ENCODE data around the gene SUN3. TPM values are rescaled to one million over a fixed set of nuclear protein-coding genes. Genes with fewer than 3 reads are reported as not detected.

Gene SUN3
- total and polyA plus RNA-seq, 2 of the 8 experiments (the other 6 are each of a cell fraction or from before 2014, with no cell fraction given) = not detected

DNA sequence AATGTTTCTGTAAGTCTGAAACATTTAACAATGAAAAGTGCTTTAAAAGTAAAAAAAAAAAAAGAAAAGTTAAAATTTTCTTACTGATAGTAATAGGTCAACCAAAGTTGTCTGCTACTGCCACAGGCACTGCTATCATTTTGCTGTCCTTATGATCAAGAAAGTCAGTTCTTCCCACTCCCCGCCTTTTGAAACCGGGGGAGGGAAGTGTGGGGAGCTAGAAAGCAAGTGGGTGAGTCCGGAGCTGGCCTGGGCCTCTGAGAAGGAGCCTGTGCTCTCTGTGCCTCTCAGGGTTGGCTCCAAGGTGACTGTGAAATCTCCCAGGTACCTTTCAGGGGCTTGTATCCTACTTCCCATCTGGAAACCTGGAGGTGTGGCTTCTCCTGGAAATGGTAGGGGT, 13.7 kb upstream of the SUN3 start (continued):
- no peak for TF ChIP-seq TCF12 (IDR thresholded peaks at IDR 0.05; ENCODE audit: low read depth, low read length)
- no peak for TF ChIP-seq RNF2 (IDR thresholded peaks at IDR 0.05; ENCODE audit: borderline replicate concordance, low read depth, low read length, missing control alignments, poor library complexity, severe bottlenecking)
- TF ChIP-seq HDAC2 (IDR thresholded peaks at IDR 0.05; ENCODE audit: borderline replicate concordance in 1 of 2, low read depth in 2 of 2, low read length in 2 of 2) = no peak
- TF ChIP-seq RFX5 (IDR thresholded peaks at IDR 0.05; ENCODE audit: borderline replicate concordance, low read depth, low read length) = no peak
- no peak for TF ChIP-seq GABPA (IDR thresholded peaks at IDR 0.05; ENCODE audit: borderline replicate concordance, insufficient read depth, low read length)
- TF ChIP-seq KDM4A (IDR thresholded peaks at IDR 0.05; ENCODE audit: low read depth, low read length, severe bottlenecking) = no peak

All from H1 (cell line).